GM19328 (cell line): ENCODE data around the gene RALGPS2.
"Not testable (repeated sequence)": the region's sequence is repeated elsewhere in the genome, so short reads cannot be mapped to it uniquely, and the experiment has no call there.

Source experiments
- ATAC-seq: cut with Tn5 transposase; IDR thresholded peaks from one replicate; pipeline ENCODE4 v1.9.1; 2021; ENCODE audit warnings: mild to moderate bottlenecking, moderate library complexity; ENCODE audit not compliant: unreplicated experiment

The RALGPS2 gene

DNA sequence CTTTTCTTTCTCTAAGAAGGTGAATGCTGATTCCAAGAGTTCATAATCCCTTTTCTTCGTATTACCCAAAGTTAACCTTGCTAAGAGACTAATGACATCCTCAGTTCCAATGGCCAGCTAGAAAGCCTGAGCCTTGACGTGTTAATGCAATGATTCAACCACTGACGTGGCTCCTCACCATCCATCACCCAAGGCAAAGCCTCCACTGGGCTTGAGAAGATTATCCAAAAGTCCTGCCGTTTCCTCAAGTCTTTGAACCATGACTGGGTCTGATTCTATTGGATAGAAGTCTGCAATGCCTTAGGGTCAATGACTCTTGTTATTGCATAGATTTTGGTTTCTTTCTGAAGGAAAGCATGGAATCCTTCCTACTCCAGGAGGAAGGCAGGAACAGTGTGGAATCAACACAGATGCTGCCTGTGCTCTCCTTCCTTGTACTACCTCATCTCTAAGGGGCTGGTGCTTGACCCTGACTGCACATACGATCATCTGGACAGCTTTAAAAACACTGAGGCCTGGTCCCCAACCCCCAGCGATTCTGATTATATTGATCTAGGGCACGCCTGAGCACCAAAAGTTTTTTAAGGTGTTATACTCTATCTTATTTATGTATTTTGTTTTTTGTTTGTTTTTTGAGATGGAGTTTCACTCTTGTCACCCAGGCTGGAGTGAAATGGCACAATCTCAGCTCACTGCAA lies 215.2 kb downstream of the RALGPS2 start:
- ATAC-seq, result no peak

DNA sequence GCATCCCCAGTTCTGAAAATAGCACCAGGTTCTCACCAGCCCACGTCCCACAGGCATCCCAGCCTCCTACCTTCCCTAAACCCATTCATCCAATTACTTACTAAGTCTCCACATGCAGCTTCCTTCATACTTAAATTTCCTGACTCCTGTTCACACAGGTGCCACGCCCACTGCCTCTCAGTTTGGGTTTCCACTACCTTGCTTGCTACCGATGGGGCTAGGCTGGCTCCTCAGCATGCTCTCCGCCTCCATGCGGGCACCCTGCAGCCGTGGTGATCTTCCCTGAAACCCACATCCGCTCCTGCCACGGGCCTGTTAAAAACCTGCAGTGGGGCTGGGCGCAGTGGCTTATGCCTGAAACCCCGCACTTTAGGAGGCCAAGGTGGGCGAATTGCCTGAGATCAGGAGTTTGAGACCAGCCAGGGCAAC lies 216.2 kb downstream of the RALGPS2 start:
- ATAC-seq, result no peak

DNA sequence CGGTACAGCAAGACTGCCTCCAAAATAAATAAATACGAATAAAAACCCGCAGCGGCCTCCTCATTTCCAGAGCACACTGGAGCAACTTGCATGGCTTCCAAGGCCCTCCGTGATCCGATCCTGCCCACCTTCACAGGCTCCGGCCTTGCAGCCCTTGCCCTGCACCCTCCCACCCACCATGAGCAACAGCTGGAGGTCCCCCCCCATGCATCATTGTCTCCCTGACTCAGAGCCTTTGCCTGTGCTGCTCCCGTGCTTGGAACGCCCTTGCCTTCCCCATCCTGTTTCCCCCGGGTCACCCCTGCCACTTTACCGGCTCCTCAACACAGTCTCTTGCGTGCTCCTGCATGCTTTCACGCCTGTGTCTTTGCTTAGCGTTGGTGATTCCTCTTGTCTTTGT lies 216.8 kb downstream of the RALGPS2 start:
- no peak for ATAC-seq

DNA sequence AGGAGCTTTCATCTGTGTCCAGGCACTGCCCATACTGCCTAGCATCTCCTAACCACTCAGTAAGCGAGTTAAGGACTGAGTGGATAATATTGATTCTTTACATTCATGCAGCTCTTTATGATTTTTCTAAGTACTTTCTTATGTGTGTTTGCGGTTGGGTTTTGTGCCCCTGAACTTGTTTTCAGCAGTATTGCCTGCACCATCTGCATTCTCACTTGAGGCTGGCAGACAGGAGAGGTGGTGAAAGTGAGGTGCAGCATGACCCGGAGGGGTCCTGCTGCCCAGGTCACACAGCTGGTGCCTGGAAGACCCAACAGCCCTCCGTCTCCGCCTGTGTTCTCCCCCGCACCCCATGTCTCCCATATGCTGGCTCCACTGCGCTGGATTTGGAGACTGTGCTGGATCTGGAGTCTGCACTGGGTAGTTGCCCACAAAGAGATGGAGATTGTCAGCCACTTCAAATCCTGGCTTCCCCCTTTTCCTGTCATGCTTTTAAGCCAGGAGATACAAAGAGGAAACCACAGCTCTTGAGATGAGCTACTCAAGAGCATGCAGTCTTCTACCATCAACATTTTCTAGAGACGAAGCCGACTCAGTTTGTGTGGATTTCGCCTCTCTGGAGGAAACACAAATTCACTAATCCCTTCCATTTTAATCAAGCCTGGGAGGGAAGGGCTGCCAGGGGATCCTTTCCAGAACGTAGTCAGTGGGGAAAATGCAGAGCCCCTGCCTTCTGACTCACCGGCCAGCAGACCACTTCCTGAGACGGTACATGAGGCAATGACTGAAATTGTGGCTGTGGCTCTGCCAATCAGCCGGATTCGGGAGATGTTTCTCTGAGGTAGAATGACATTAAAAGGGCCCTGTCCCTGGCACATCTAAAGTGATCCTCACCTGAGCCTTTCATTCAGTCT lies 217.5 kb downstream of the RALGPS2 start:
- ATAC-seq, result no peak

DNA sequence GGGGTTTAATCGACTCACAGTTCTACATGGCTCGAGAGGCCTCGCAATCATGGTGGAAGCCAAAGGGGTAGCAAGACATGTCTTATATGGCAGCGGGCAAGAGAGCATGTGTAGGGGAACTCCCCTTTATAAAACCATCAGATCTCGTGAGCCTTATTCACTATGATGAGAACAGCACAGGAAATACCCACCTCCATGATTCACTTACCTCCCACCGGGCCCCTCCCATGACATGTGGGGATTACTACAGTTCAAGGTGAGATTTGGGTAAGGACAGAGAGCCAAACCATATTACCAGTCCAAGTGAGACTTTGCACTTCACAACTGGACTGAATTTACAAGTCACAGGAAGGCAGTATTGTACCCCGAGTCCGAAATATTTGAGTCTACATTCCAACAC lies 219.7 kb downstream of the RALGPS2 start:
- no peak for ATAC-seq

DNA sequence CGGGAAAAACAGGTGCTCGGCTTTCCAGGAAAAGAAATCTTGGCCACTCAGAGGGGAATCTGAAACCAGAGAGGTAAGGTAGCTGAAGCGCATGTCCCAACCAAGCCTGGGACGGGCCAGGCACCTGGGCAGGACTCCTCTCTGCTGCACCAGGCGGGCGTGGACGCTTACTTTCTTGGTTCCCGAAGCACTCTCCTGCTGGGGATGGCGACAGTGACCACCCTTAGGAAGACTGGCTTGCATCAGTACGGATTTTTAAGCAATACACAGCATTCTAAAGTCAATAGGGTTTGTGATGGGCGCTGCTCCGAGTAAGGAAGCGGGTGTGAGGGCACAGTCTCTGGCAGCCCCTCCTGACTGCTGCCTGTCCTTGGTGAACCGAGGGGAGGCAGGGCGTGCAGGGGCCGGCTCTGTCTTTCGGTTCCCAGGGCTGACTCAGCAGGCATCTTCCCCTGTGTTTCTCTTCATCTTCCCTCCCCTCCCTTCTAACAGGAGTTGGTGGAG lies 220.8 kb downstream of the RALGPS2 start:
- ATAC-seq, result no peak

DNA sequence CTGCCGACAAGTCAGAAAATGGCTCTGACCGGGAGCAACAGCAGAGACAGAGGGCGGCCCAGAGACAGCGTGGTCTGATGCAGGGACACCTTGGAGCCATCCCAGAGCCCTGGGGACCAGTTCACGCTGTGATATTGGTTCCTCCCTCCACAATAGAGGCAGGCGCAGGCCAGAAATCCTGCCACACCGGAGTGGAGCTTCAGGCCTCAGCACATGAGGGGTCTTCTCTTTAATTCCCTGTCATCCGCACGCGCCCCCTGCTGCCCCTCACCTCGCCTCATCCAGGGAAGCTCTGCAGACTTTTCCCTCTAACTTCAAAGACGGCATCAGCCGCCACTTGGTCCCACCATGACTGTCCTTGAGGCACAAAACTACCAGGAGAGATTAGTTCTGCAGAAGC lies 221.4 kb downstream of the RALGPS2 start:
- no peak for ATAC-seq

DNA sequence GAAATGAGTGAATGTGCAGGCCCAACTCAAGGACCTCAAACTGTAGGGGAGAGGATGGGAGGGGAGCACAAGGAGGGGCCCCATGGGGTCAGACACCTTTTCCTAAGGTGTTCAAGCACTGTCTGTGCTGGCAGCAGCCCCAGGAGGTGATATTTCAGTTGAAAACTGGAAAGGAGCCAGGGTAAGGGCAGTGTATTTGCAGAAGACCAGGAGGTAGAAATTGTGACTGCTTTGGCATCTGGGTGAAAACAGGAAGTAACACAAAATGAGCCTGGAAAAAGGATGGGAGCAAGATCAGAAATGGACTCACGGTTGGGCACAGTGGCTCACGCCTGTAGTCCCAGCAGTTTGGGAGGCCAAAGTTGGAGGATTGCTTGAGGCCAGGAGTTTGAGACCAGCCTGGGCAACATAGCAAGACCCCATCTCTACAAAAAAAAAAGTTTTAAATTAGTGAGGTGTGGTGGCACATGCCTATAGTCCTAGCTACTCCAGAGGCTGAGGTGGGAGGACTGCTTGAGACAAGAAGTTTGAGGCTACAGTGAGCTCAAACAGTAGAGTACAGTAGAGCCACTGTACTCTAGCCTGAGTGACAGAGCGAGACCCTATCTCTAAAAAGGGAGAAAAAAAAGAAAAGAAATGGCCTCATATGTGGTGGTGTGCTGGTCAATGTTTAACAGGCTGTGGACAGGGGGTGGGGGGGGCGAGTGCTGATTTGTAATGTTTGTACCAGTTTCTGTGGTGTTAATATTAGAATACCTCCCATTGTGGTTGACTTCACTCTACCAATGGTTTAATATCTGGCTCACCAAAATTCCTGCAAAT lies 222.0 kb downstream of the RALGPS2 start:
- no peak for ATAC-seq

DNA sequence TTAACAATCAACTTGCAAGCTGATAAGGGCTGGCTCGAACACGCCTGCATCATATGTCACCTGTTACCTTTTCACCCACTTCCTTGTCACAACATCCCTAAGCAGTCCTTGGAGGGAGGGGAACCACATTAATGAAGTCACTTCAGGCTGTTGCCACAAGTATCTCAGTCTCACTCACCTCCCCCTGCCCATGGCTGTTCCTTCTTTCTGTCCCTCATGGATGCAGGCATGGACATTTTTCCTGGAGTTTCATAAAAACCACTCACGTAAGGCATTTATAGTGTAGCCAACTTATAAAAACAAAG lies 222.6 kb downstream of the RALGPS2 start:
- ATAC-seq, result no peak

DNA sequence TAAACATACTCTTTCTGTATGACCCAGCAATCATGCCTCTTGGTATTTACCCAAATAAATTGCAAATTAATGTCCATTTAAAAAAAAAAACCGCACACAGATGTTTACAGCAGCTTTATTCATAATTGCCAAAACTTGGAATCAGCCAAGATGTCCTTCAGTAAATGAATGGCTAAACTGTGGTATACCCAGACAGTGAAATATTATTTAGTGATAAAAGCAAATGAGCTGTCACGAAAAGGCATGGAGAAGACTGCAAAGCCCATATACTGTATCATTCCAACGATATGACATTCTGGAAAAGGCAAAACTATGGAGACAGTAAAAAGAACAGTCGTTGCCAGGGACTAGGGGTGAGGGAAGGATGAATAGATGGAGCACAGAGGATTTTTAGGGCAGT lies 223.6 kb downstream of the RALGPS2 start:
- no peak for ATAC-seq

DNA sequence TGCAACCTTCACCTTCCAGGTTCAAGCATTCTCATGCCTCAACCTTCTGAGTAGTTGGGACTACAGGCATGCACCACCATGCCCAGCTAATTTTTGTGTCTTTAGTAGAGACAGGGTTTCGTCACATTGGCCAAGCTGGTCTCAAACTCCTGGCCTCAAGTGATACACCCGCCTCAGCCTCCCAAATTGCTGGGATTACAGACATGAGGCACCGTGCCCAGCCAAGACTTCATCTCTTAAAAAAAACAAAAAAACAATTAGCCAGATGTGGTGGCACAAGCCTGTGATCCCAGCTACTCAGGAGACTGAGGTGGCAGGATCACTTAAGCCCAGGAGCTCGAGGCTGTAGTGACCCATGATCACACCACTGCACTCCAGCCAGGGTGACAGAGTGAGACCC lies 224.8 kb downstream of the RALGPS2 start:
- not testable (repeated sequence) for ATAC-seq

DNA sequence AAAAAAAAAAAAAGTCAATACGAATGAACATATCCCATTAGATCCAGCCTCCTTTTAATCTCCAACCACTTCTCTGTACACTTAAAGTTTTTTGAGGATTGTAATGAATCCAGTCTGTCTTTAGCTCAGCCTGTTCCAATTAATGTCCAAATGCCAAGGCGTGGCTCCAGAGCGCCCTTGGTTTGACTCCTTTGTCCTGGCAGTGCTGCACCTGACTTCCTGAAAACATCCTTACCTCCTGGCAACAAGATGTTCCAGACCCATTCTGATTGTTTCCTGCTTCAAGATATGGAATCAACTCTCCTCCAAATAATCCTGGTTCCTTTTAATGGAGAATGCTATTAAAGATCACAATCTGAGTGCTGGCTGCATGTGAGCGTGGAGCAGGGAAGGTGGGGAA lies 226.6 kb downstream of the RALGPS2 start:
- ATAC-seq, result no peak

DNA sequence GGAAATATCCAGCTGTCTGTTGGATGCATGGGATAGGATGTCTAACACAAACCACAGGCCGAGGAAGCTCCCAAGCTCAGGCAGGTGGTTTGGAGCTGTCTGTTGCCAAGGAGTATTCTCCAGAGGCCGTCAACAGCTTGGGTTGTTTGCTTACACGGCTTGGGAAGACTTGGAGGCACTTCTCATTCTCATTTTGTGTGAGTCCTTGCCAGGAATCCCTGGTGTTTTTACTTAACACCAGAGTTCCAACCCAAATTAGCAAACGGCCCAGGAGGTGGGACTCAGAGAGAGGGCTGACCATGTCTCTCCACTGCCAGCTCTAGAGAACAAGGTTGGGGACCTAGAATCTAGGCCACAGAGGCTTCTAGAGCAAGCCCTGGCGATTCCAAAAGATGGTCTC lies 228.0 kb downstream of the RALGPS2 start:
- no peak for ATAC-seq

DNA sequence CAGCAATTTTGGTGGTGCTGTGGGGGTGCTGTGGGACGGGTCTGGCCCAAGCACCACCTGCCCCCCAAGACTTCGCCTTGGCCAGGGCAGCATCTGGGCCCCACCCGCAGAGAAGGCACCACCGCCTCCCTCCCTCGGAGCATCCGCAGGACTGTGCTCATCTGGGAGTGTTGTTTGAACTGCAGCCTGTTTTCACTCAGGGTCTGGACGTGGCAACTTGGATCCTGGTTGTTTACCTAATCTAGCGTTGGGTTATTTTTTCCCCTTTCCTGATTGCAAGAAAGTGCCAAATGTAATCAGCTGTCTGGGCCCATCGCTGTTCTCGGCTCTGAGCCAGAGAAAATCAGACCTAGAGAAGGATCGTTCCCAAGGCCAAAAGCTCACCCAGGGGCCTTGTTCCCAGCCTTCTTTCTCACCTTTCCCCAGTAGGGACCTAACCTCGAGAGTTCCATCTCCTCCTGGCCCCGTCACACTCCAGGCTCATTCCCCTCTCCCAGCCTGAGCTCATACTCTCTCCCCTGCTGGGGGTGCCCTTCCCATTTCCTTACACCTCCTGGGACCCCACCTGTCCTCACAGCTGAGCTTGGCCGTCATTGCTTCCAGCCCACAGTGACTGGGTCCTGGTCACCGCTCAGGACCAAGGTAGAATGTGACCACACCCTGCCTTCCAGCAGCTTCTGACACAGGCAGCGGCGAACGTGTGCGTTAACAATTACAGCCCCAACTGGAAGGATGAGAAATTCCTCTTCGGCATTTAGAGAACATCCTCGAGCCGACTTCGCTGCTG lies 228.7 kb downstream of the RALGPS2 start:
- ATAC-seq, result no peak

DNA sequence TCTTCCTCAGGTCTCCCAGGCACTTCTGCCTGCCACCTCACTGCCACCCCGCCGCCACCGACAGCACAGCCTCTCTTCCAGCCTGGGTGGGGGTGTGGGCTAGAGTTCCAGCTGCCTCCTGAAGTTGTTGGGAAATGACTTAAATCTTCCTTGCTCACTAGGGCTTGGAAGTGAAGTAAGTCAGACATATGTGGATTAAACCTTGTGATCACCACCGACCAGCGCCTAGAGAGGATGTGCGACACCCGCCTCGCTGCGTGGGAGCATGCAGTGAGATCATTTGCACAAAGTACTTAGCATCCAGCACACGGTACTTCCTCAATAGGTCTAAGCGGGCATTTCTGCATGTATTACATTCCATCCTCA lies 229.3 kb downstream of the RALGPS2 start:
- no peak for ATAC-seq

DNA sequence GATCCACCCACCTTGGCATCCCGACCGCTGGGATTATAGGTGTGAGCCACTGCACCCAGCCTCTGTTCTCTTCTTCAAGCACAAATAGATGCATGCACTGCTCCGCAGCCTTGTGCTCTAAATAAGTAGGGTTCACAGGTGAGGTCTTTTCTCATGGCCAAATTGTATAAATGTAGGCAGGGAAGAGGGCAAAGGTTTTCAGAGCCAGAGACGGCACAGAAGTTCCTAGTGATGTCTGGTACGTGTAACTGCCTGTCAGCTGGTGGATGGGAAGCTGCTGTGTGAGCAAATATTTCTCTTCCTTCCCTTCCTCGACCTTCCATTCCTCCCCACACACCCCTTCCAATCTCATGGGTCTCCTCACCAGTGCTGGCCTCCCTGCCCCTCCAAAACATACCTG lies 229.9 kb downstream of the RALGPS2 start:
- no peak for ATAC-seq

DNA sequence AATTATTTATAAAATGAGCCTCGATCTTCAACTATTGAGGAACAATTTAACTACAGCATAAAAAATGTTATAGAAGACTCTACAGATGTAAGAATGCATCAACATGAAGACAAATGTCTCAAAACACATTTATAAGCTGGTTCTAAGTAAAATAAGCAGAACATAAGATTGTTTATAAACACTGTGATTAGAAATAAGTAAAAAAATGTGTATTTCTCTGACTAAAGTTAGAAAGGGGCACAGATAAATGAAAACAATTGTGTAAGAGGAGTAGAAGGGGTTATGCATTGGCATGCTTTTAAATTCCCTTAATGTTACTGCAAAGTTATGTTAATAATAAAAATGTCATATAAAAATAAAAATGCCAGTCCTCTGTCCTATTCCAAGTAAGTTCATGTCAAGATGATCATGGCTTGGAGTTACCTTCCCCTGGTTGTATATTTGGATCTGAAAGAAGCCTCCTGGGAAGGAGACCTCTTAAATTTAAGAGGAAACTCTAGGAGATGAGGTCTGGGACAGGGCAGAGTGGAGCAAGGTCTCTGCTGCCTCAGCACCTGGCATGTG lies 230.4 kb downstream of the RALGPS2 start:
- ATAC-seq, result no peak

DNA sequence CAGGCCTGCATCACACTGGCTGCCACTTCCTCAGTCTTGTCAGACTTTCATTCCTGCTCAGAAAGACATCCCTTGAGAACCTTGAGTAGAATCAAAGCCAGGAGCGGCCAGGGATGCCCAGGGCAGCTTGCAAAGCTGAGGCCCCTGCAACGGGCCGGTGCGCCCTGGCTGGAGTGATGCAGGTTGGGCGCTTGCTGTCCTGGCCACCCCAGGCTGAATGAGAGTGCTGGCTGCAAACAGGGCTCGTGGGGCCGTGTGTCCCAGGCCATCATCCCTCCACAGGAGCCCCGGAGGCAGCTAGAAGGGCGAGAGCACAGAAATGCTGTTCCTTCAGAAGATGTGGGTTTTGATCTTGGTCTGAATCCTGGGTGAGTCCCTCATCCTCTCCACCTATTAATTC lies 233.4 kb downstream of the RALGPS2 start:
- no peak for ATAC-seq

DNA sequence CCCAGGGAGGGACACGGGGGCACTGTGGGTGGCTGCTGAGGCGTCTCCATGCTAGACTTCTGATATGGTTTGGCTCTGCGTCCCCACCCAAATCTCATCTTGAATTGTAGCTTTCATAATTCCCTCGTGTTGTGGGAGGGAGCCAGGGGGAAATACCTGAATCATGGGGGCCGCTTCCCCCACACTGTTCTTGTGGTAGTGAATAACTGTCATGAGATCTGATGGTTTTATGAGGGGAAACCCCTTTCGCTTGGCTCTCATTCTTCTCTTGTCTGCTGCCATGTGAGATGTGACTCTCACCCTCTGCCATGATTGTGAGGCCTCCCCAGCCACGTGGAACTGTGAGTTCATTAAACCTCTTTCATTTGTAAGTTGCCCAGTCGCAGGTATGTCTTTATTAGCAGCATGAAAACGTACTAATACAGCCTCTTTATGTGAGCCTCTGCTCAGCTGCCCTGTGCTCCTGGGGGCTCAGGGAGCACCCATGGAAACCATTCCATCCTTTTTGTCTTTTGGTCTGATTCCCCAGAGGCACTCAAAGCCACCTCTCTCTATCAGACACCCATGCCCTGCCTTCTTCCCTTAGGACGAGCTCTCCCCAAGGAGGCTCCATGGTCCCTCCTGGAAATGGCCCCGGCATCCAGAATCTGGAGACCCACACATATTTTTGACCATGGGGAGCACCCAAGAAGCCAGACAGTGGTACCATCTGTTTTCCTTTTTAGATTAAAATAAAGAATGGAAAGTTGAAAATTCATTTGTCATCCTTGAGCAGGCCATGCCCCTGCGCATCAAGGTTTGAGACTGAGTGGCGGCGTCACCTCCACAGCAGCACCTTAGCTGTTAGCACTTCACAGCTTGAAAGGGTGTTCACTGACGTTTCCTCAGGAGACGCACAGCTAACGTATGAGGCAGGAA lies 234.8 kb downstream of the RALGPS2 start:
- no peak for ATAC-seq
